CD8-positive, alpha-beta memory T cell (primary cell): ENCODE data around the gene ETAA1. TPM values are rescaled to one million over a fixed set of nuclear protein-coding genes. Genes with fewer than 3 reads are reported as not detected.
A peak's percentile ranks its signal among the peaks of the same experiment; 100 is the strongest.

ENCODE experiments used
- CTCF ChIA-PET: fragments of 350-600 bp; sonication (Branson Sonifier 250); formaldehyde crosslinking; loops from one replicate; lab custom pipeline; 2021; ENCODE audit warnings: antibody characterized with exemption; lab: Charles Lee
- POLR2A ChIA-PET: fragments of 350-600 bp; sonication (Branson Sonifier 250); formaldehyde crosslinking; loops from one replicate; lab custom pipeline; 2021; ENCODE audit warnings: antibody characterized with exemption; lab: Charles Lee
- DNase-seq, 5 donors: peaks; one replicate each; pipeline versions ENCODE4 v3.0.0 to v3.0.0-alpha.2; 2020 to 2022; ENCODE audit warnings: mixed read lengths in 1 of 5
- H3K27ac ChIP-seq: one replicate; pipeline ENCODE4 v1.7.0; 2013; ENCODE audit warnings: low read depth, mild to moderate bottlenecking, low read length, moderate library complexity
- H3K27me3 ChIP-seq: 2 replicates; pipeline ENCODE4 v1.7.0; 2013; ENCODE audit warnings: low read length, mild to moderate bottlenecking; ENCODE audit not compliant: insufficient read depth, poor library complexity, severe bottlenecking
- H3K36me3 ChIP-seq: 2 replicates; pipeline ENCODE4 v1.7.0; 2013; ENCODE audit warnings: mild to moderate bottlenecking, low read length, moderate library complexity; ENCODE audit not compliant: insufficient read depth
- H3K4me1 ChIP-seq: 2 replicates; pipeline ENCODE4 v1.7.0; 2013; ENCODE audit warnings: mild to moderate bottlenecking, low read length, moderate library complexity; ENCODE audit not compliant: insufficient read depth
- H3K4me3 ChIP-seq: 2 replicates; pipeline ENCODE4 v1.7.0; 2013; ENCODE audit warnings: mild to moderate bottlenecking, low read length
- H3K9me3 ChIP-seq: 2 replicates; pipeline ENCODE4 v1.7.0; 2013; ENCODE audit warnings: mild to moderate bottlenecking, low read length
- H3K27ac Mint-ChIP-seq, 8 donors: one replicate each; pipeline ENCODE4 v1.8.0; 2020 to 2021; ENCODE audit warnings: mixed read lengths in 8 of 8, mild to moderate bottlenecking in 6 of 8, inconsistent platforms in 3 of 8, moderate library complexity in 3 of 8
- H3K27me3 Mint-ChIP-seq, 2 donors: one replicate each; pipeline ENCODE4 v1.8.0; 2020 to 2021; ENCODE audit warnings: mixed read lengths in 2 of 2, mild to moderate bottlenecking in 1 of 2, moderate library complexity in 1 of 2
- H3K36me3 Mint-ChIP-seq, 3 donors: one replicate each; pipeline ENCODE4 v1.8.0; 2020 to 2021; ENCODE audit warnings: mixed read lengths in 3 of 3, inconsistent platforms in 1 of 3, mild to moderate bottlenecking in 1 of 3
- H3K4me1 Mint-ChIP-seq, 3 donors: one replicate each; pipeline ENCODE4 v1.8.0; 2020 to 2021; ENCODE audit warnings: mixed read lengths in 3 of 3, inconsistent platforms in 1 of 3, mild to moderate bottlenecking in 1 of 3
- H3K4me3 Mint-ChIP-seq, 7 donors: one replicate each; pipeline ENCODE4 v1.8.0; 2020 to 2021; ENCODE audit warnings: mixed read lengths in 7 of 7, mild to moderate bottlenecking in 6 of 7, moderate library complexity in 4 of 7, inconsistent platforms in 2 of 7
- H3K9me3 Mint-ChIP-seq, 5 donors: one replicate each; pipeline ENCODE4 v1.8.0; 2020 to 2022; ENCODE audit warnings: mixed read lengths in 5 of 5, mild to moderate bottlenecking in 3 of 5, moderate library complexity in 2 of 5, inconsistent platforms in 1 of 5
- polyA plus RNA-seq: library from polyadenylated mRNA; unstranded; fragments of 300-500 nt; fragmentation: Illumina TruSeq; gene quantifications from one replicate; pipeline ENCODE4 v1.2.3, GENCODE V29; 2021
- total RNA-seq, 2 experiments: library from RNA; stranded (reverse); gene quantifications; one replicate each; pipeline ENCODE4 v1.2.3, GENCODE V29; 2021

ETAA1 gene
- total and polyA plus RNA-seq, 3 experiments from 2014 or later, result 5.5 to 11.4 (median 10.8) TPM

GRCh38 chr2:67408346-67408745 is 11.2 kb downstream of the ETAA1 start:
- Mint-ChIP-seq H3K4me3 (no peak overlapping the region), H3K9me3 (no peaks in the 10 kb centered on the region), H3K36me3 (peaks cover 21 to 53% (median 22%) of the 10 kb centered on the region in 3 donors), H3K27ac (peak overlapping the region in 1 of 8 donors; percentile 60), H3K27me3 (no peaks in the 10 kb centered on the region), H3K4me1 (peaks cover 15 to 24% (median 22%) of the 10 kb centered on the region in 3 donors)
- H3K27ac ChIP-seq, result no peak overlapping the region
- ChIA-PET POLR2A (no interaction called here), CTCF (no interaction called here)
- no peak overlapping the region for H3K4me3 ChIP-seq
- H3K27me3 ChIP-seq, result no peaks in the 10 kb centered on the region
- H3K9me3 ChIP-seq, result no peaks in the 10 kb centered on the region
- no peaks in the 10 kb centered on the region for H3K36me3 ChIP-seq
- no peak for DNase-seq
- H3K4me1 ChIP-seq, result no peaks in the 10 kb centered on the region

- CTCF ChIA-PET, result no interaction called here
- H3K36me3 ChIP-seq, result no peaks in the 10 kb centered on the region
- no peaks in the 10 kb centered on the region for H3K4me1 ChIP-seq
- H3K4me3 ChIP-seq, result no peak overlapping the region
- Mint-ChIP-seq H3K36me3 (peaks cover 0 to 27% (median 4%) of the 10 kb centered on the region in 3 donors), H3K4me1 (no peaks in the 10 kb centered on the region), H3K27me3 (peaks cover 0 to 1% of the 10 kb centered on the region in 2 donors), H3K4me3 (no peak overlapping the region), H3K9me3 (no peaks in the 10 kb centered on the region), H3K27ac (peak overlapping the region in 1 of 8 donors; percentile 52)
- no peaks in the 10 kb centered on the region for H3K27me3 ChIP-seq
- no peak overlapping the region for H3K27ac ChIP-seq
- POLR2A ChIA-PET, result no interaction called here
- no peak for DNase-seq
- no peaks in the 10 kb centered on the region for H3K9me3 ChIP-seq
These were observed 15.3 kb downstream of the ETAA1 start for GRCh38 chr2:67412424-67412823.

GRCh38 chr2:67414867-67415266 is 17.7 kb downstream of the ETAA1 start:
- Histone ChIP-seq H3K9me3 (no peaks in the 10 kb centered on the region), H3K36me3 (no peaks in the 10 kb centered on the region), H3K27me3 (no peaks in the 10 kb centered on the region), H3K27ac (no peak overlapping the region), H3K4me1 (no peaks in the 10 kb centered on the region), H3K4me3 (no peak overlapping the region)
- no peaks in the 10 kb centered on the region for H3K4me1 Mint-ChIP-seq
- H3K4me3 Mint-ChIP-seq, result no peak overlapping the region
- CTCF ChIA-PET, result no interaction called here
- POLR2A ChIA-PET, result no interaction called here
- H3K27ac Mint-ChIP-seq, result no peak overlapping the region
- no peaks in the 10 kb centered on the region for H3K9me3 Mint-ChIP-seq
- peaks cover 0 to 15% (median 4%) of the 10 kb centered on the region in 3 donors for H3K36me3 Mint-ChIP-seq
- peaks cover 0 to 1% of the 10 kb centered on the region in 2 donors for H3K27me3 Mint-ChIP-seq
- no peak for DNase-seq

GRCh38 chr2:67416136-67416535 is 19.0 kb downstream of the ETAA1 start:
- DNase-seq, result no peak
- CTCF ChIA-PET, result no interaction called here
- no peaks in the 10 kb centered on the region for H3K4me1 Mint-ChIP-seq
- H3K36me3 Mint-ChIP-seq, result peaks cover 0 to 4% (median 4%) of the 10 kb centered on the region in 3 donors
- H3K9me3 Mint-ChIP-seq, result no peaks in the 10 kb centered on the region
- H3K4me3 ChIP-seq, result no peak overlapping the region
- no peaks in the 10 kb centered on the region for H3K9me3 ChIP-seq
- no peak overlapping the region for H3K4me3 Mint-ChIP-seq
- peaks cover 0 to 1% of the 10 kb centered on the region in 2 donors for H3K27me3 Mint-ChIP-seq
- POLR2A ChIA-PET, result no interaction called here
- no peaks in the 10 kb centered on the region for H3K4me1 ChIP-seq
- H3K36me3 ChIP-seq, result no peaks in the 10 kb centered on the region
- no peak overlapping the region for H3K27ac Mint-ChIP-seq
- no peak overlapping the region for H3K27ac ChIP-seq
- H3K27me3 ChIP-seq, result no peaks in the 10 kb centered on the region

- no peak overlapping the region for H3K27ac ChIP-seq
- DNase-seq, result no peak
- no peaks in the 10 kb centered on the region for H3K9me3 ChIP-seq
- no peak overlapping the region for H3K27ac Mint-ChIP-seq
- H3K4me3 ChIP-seq, result no peak overlapping the region
- no peak overlapping the region for H3K4me3 Mint-ChIP-seq
- peaks cover 0 to 3% of the 10 kb centered on the region in 2 donors for H3K27me3 Mint-ChIP-seq
- no peaks in the 10 kb centered on the region for H3K4me1 ChIP-seq
- no peaks in the 10 kb centered on the region for H3K4me1 Mint-ChIP-seq
- no peaks in the 10 kb centered on the region for H3K27me3 ChIP-seq
- ChIA-PET CTCF (no interaction called here), POLR2A (no interaction called here)
- H3K9me3 Mint-ChIP-seq, result peaks cover 14 to 19% (median 17%) of the 10 kb centered on the region in 5 donors
- H3K36me3 ChIP-seq, result no peaks in the 10 kb centered on the region
- H3K36me3 Mint-ChIP-seq, result peaks cover 0 to 3% (median 0%) of the 10 kb centered on the region in 3 donors
These were observed 26.4 kb downstream of the ETAA1 start for GRCh38 chr2:67423489-67423888.

GRCh38 chr2:67436221-67436620 is 39.1 kb downstream of the ETAA1 start:
- POLR2A ChIA-PET, result no interaction called here
- H3K4me3 ChIP-seq, result no peak overlapping the region
- H3K4me1 Mint-ChIP-seq, result no peaks in the 10 kb centered on the region

GRCh38 chr2:67437114-67437513 is 40.0 kb downstream of the ETAA1 start:
- Mint-ChIP-seq H3K27ac (no peak overlapping the region), H3K36me3 (no peaks in the 10 kb centered on the region), H3K27me3 (peaks cover 3 to 38% of the 10 kb centered on the region in 2 donors), H3K9me3 (peaks cover 0 to 6% (median 5%) of the 10 kb centered on the region in 5 donors), H3K4me3 (no peak overlapping the region), H3K4me1 (no peaks in the 10 kb centered on the region)
- Histone ChIP-seq H3K27me3 (no peaks in the 10 kb centered on the region), H3K36me3 (no peaks in the 10 kb centered on the region), H3K4me3 (no peak overlapping the region), H3K4me1 (no peaks in the 10 kb centered on the region), H3K27ac (no peak overlapping the region), H3K9me3 (no peaks in the 10 kb centered on the region)
- CTCF ChIA-PET, result no interaction called here
- POLR2A ChIA-PET, result no interaction called here
- DNase-seq, result no peak

More at GRCh38 chr2:67436221-67436620, 39.1 kb downstream of the ETAA1 start:
- Histone ChIP-seq H3K36me3 (no peaks in the 10 kb centered on the region), H3K9me3 (no peaks in the 10 kb centered on the region), H3K27me3 (no peaks in the 10 kb centered on the region), H3K4me1 (no peaks in the 10 kb centered on the region), H3K27ac (no peak overlapping the region)
- Mint-ChIP-seq H3K4me3 (no peak overlapping the region), H3K27me3 (peaks cover 3 to 34% of the 10 kb centered on the region in 2 donors), H3K36me3 (no peaks in the 10 kb centered on the region), H3K27ac (no peak overlapping the region), H3K9me3 (peaks cover 0 to 6% (median 4%) of the 10 kb centered on the region in 5 donors)
- no peak for DNase-seq
- CTCF ChIA-PET, result no interaction called here

GRCh38 chr2:67438337-67438736 is 41.2 kb downstream of the ETAA1 start:
- Mint-ChIP-seq H3K4me3 (no peak overlapping the region), H3K27ac (no peak overlapping the region), H3K27me3 (peaks cover under 1 to 34% of the 10 kb centered on the region in 2 donors), H3K36me3 (no peaks in the 10 kb centered on the region), H3K4me1 (no peaks in the 10 kb centered on the region), H3K9me3 (peaks cover 0 to 6% (median 0%) of the 10 kb centered on the region in 5 donors)
- DNase-seq, result no peak
- H3K36me3 ChIP-seq, result no peaks in the 10 kb centered on the region
- H3K9me3 ChIP-seq, result no peaks in the 10 kb centered on the region
- H3K4me1 ChIP-seq, result no peaks in the 10 kb centered on the region
- H3K27ac ChIP-seq, result no peak overlapping the region
- ChIA-PET CTCF (no interaction called here), POLR2A (no interaction called here)
- H3K4me3 ChIP-seq, result no peak overlapping the region
- H3K27me3 ChIP-seq, result no peaks in the 10 kb centered on the region
